Type B pancreatic cell (in vitro differentiated cells): ENCODE results near the gene VAC14. TPM values are rescaled to one million over a fixed set of nuclear protein-coding genes. Genes with fewer than 3 reads are reported as not detected.

Source experiments
- DNase-seq: peaks from one replicate; pipeline ENCODE4 v3.0.0; 2021; ENCODE audit warnings: mixed read lengths; ENCODE audit not compliant: unreplicated experiment; ENCODE audit errors: extremely low spot score
- H3K27ac Mint-ChIP-seq: 2 replicates; pipeline ENCODE4 v1.8.0; 2021; ENCODE audit warnings: mild to moderate bottlenecking, mixed read lengths
- H3K27me3 Mint-ChIP-seq: 2 replicates; pipeline ENCODE4 v1.8.0; 2021; ENCODE audit warnings: mixed read lengths
- H3K36me3 Mint-ChIP-seq: 2 replicates; pipeline ENCODE4 v1.8.0; 2021; ENCODE audit warnings: mixed read lengths
- H3K4me1 Mint-ChIP-seq: one replicate; pipeline ENCODE4 v1.8.0; 2021; ENCODE audit warnings: mixed read lengths; ENCODE audit not compliant: unreplicated experiment
- H3K4me3 Mint-ChIP-seq: 2 replicates; pipeline ENCODE4 v1.8.0; 2021; ENCODE audit warnings: mild to moderate bottlenecking, mixed read lengths
- H3K9me3 Mint-ChIP-seq: 2 replicates; pipeline ENCODE4 v1.8.0; 2021; ENCODE audit warnings: mixed read lengths
- CTCF ChIP-seq: fragments of 200-600 bp; sonication (generic); conservative IDR thresholded peaks from 2 replicates; pipeline ENCODE4 v1.5.0; 2021; ENCODE audit warnings: antibody characterized with exemption, mild to moderate bottlenecking
- total RNA-seq: library from RNA; stranded (reverse); gene quantifications from 2 replicates; pipeline ENCODE4 v1.2.1, GENCODE V29; 2021; ENCODE audit warnings: low replicate concordance

VAC14 gene
- total RNA-seq, 1 donor from 2014 or later, result 38.3 TPM

- no peak for DNase-seq
- Mint-ChIP-seq H3K36me3 (peaks cover 23% of the 10 kb centered on the region), H3K9me3 (no peaks in the 10 kb centered on the region), H3K27ac (peak overlapping the region; percentile 31), H3K27me3 (no peaks in the 10 kb centered on the region), H3K4me1 (peaks cover 44% of the 10 kb centered on the region), H3K4me3 (no peak overlapping the region)
- TF ChIP-seq CTCF, result no peak
These were observed 85.0 kb downstream of the VAC14 start for GRCh38 chr16:70715860-70716357.

GRCh38 chr16:70715055-70715858 is 85.7 kb downstream of the VAC14 start:
- H3K4me3 Mint-ChIP-seq, result no peak overlapping the region
- no peak for TF ChIP-seq CTCF
- H3K27ac Mint-ChIP-seq, result peak overlapping the region; percentile 31
- H3K36me3 Mint-ChIP-seq, result peaks cover 16% of the 10 kb centered on the region
- DNase-seq, result no peak
- no peaks in the 10 kb centered on the region for H3K9me3 Mint-ChIP-seq
- H3K27me3 Mint-ChIP-seq, result no peaks in the 10 kb centered on the region
- peaks cover 41% of the 10 kb centered on the region for H3K4me1 Mint-ChIP-seq

- Mint-ChIP-seq H3K9me3 (no peaks in the 10 kb centered on the region), H3K27ac (peak overlapping the region; percentile 48), H3K4me1 (peaks cover 39% of the 10 kb centered on the region), H3K4me3 (no peak overlapping the region), H3K27me3 (no peaks in the 10 kb centered on the region), H3K36me3 (peaks cover 10% of the 10 kb centered on the region)
- no peak for TF ChIP-seq CTCF
- DNase-seq, result no peak
These were observed 86.3 kb downstream of the VAC14 start for GRCh38 chr16:70714581-70715054.

GRCh38 chr16:70713824-70714223 is 87.1 kb downstream of the VAC14 start:
- no peak for DNase-seq
- no peaks in the 10 kb centered on the region for H3K9me3 Mint-ChIP-seq
- peaks cover 39% of the 10 kb centered on the region for H3K4me1 Mint-ChIP-seq
- no peak overlapping the region for H3K4me3 Mint-ChIP-seq
- no peaks in the 10 kb centered on the region for H3K27me3 Mint-ChIP-seq
- no peak for TF ChIP-seq CTCF
- peak overlapping the region; percentile 48 for H3K27ac Mint-ChIP-seq
- peaks cover 4% of the 10 kb centered on the region for H3K36me3 Mint-ChIP-seq

- Mint-ChIP-seq H3K27ac (no peak overlapping the region), H3K4me1 (peaks cover 39% of the 10 kb centered on the region), H3K9me3 (no peaks in the 10 kb centered on the region), H3K36me3 (peaks cover 4% of the 10 kb centered on the region), H3K27me3 (no peaks in the 10 kb centered on the region), H3K4me3 (no peak overlapping the region)
- DNase-seq, result no peak
- TF ChIP-seq CTCF, result no peak
These were observed 87.6 kb downstream of the VAC14 start for GRCh38 chr16:70713342-70713741.
